HuH-7.5 (cell line): ENCODE measurements around the gene GLB1L2.

Source experiments
- DNase-seq: peaks from one replicate; pipeline ENCODE4 v3.0.0; 2011; ENCODE audit warnings: low spot score

Gene GLB1L2

DNA sequence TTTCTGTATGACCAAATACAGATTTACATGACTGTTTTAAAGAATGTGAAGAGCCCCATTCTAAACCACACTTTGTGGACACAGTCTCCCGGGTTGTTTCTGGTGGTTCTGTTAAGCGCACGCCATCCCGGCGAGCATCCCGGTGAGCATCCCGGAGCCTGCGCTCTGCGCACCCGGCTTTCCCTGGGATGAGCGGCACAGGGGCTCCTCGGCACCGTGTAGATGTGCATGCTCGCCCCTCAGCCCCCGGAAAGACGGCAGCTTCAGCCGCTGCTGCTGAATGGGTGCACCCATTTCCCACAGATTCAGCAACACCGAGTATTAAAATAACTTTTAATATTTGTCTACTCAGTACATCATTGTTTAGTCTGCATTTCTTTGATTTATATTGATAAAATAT, 36.0 kb downstream of the GLB1L2 start:
- DNase-seq, result no peak

DNA sequence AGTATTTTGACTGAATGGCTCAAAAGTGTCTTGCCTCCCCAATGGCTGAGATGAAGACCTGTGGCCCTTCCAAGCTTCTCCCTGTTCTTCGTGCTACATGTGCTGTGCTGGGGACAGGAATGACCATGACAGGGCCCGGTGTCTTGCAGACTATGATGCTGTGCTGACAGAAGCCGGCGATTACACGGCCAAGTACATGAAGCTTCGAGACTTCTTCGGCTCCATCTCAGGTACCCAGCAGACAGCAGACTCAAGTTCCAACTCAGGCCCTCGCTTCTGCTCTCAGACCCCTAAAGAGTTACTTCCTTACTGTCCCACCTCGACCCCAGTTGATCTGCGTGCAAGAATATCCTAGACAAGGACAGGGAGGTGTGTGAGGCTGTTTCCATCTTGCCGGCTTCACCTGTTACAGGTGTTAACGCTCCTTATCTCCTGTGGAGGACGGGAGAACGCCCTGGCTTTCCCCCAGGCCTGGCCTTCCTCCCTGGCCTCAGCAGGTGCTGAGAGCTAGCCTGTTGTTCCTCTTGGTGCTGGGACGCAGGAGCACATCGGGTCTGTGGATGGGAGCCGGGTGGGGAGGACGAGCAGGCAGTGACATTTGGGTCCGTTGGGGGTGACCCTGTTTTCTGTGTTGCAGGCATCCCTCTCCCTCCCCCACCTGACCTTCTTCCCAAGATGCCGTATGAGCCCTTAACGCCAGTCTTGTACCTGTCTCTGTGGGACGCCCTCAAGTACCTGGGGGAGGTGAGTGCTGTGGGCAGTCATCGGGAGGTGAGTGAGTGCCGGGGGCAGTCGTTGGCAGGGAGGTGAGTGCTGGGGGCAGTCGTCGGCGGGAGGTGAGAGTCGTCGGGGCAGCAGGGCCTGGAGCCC, 38.1 kb downstream of the GLB1L2 start:
- DNase-seq, result no peak

DNA sequence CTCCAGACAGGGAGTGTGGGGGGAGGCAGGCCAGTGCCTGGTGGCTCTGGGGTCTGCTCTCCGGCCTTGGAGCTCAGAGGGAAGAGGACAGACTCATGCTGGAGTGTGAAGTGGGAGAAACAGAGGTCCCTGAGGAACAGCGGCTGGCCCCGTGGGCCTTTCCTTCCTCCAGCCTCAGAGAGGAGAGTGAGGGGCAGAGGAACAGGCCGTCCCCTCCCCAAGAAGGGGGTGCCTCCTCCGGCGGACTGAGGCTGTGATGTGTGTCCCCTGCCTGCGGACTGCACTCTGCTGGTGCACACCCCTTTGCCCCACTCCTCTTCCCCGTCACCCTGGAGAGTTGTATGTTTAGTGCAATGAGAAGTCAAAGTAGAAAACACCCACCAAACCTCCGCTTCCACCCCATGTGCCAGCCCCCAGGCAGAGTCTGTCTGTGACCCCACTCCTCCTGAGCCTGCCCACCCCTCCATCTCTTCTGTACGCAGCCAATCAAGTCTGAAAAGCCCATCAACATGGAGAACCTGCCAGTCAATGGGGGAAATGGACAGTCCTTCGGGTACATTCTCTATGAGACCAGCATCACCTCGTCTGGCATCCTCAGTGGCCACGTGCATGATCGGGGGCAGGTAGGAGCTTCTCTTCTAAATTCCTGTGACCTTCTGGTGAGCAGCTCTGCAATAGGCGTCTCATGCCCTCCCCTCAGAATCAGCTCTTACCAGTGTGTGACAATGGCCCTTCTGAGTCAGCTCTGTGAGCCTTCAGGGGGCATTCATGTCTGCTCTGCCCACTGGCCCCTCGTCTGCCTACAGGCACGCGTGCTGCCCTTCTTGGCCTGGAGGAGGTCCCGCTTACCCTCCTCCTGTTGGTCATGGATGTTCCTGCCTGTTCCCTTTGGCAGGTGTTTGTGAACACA, 39.0 kb downstream of the GLB1L2 start:
- no peak for DNase-seq

- no peak for DNase-seq
Measured at GRCh38 chr11:134371436-134372185, 39.8 kb downstream of the GLB1L2 start.

- no peak for DNase-seq
Measured at GRCh38 chr11:134372536-134372935, 40.7 kb downstream of the GLB1L2 start.

- DNase-seq, result no peak
Measured at GRCh38 chr11:134372961-134373360, 41.2 kb downstream of the GLB1L2 start.

- no peak for DNase-seq
Measured at GRCh38 chr11:134373591-134374052, 41.8 kb downstream of the GLB1L2 start.

- no peak for DNase-seq
Measured at GRCh38 chr11:134374171-134374570, 42.4 kb downstream of the GLB1L2 start.

DNA sequence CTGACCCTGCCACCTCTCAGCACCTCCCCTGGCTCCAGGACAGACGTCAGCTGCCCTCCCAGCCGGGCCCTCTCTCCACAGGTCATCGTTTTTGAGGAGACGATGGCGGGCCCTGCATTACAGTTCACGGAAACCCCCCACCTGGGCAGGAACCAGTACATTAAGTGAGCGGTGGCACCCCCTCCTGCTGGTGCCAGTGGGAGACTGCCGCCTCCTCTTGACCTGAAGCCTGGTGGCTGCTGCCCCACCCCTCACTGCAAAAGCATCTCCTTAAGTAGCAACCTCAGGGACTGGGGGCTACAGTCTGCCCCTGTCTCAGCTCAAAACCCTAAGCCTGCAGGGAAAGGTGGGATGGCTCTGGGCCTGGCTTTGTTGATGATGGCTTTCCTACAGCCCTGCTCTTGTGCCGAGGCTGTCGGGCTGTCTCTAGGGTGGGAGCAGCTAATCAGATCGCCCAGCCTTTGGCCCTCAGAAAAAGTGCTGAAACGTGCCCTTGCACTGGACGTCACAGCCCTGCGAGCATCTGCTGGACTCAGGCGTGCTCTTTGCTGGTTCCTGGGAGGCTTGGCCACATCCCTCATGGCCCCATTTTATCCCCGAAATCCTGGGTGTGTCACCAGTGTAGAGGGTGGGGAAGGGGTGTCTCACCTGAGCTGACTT, 43.2 kb downstream of the GLB1L2 start:
- no peak for DNase-seq

GRCh38 chr11:134376150-134376921, 44.5 kb downstream of the GLB1L2 start:
- DNase-seq, result no peak

- DNase-seq, result no peak
Measured at GRCh38 chr11:134377876-134378275, 46.1 kb downstream of the GLB1L2 start.

DNA sequence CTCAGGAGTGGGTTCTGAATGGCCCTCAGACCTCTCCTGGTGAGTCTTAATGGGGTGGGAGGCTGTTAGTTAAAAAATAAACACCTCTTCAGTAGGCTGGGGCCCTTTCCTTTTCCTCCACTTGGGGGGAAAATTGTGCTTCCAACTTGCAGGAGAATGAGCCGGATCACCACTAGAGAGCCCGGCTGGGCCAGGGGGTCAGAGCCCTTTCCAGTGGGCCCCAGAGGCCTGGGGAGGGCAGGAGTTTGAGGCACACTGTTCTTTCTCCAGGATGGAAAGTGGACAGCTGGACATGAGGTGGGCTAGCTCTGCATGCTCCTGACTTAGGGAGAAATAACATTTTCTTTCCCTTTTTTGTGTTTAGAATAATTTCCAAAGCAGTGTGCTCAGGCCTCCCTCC, 47.5 kb downstream of the GLB1L2 start:
- no peak for DNase-seq

DNA sequence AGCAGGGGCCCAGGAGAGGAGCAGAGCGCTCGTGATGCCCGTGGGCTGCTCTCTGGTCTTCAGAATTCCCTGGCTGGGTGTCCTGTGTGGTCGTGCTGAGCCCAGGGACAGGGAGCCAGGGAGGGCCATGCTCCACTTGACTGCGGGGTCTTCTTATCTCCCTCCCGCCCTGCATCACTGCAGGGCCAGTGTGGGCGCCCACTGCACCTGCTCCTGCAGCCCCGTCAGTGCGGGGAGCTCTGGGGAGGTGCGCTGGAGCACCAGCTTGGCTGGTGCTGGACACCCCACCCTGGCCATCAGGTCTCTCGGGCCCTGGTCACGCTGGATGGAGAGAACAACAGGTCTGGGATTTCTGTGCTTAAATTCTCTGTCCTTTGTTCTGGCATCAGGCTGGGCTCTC, 48.4 kb downstream of the GLB1L2 start:
- no peak for DNase-seq

DNA sequence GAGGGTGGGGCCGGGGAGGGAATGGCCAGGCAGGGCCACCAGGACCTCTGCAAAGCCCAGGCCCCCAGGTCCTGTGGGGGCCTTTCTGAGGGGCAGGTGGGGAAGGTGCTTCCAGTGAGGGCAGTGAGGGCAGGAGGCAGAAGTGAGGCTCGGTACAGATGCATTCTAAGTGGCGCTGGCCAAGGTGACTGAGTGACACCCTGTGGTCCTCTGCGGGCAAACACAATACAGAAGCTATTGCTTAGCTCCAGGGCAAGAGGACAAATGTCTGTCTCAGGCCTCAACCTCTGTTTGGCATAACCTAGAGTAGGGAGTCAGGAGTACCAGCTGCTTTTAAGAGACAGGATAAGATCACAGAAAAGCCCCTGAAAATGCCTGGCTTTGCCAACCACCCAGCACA, 49.0 kb downstream of the GLB1L2 start:
- no peak for DNase-seq

GRCh38 chr11:134382257-134382656, 50.5 kb downstream of the GLB1L2 start:
- no peak for DNase-seq

- DNase-seq, result no peak
Measured at GRCh38 chr11:134382830-134383229, 51.0 kb downstream of the GLB1L2 start.

GRCh38 chr11:134383576-134384221, 51.9 kb downstream of the GLB1L2 start:
- DNase-seq, result no peak

DNA sequence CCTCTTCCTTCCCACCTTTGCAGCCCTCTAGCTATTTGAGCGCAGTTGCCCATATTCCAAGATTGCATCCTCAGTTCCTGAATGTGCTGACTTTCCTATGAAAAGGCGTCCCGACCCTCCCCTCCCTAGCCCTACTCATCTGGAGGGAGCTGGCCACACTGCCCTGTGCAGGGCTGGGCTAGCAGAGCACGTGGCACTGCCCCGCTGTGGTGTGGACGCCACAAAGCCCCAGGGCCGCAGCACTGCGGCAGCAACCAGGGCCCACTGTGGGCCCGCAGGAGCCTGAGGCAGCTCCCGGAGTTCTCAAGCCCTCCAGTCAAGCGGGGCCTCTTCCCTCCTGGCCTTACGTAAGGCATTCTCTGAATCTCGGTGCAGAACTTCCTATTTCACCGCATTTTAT, 52.6 kb downstream of the GLB1L2 start:
- no peak for DNase-seq

- no peak for DNase-seq
Measured at GRCh38 chr11:134385171-134385570, 53.4 kb downstream of the GLB1L2 start.
